SW480 (cell line): ENCODE measurements around the gene CFAP20.
"Not testable (repeated sequence)": the region's sequence is repeated elsewhere in the genome, so short reads cannot be mapped to it uniquely, and the experiment has no call there.

Experiments used
- DNase-seq: peaks from one replicate; pipeline ENCODE4 v3.0.0-alpha.2; 2016; ENCODE audit warnings: low spot score

CFAP20 gene

DNA sequence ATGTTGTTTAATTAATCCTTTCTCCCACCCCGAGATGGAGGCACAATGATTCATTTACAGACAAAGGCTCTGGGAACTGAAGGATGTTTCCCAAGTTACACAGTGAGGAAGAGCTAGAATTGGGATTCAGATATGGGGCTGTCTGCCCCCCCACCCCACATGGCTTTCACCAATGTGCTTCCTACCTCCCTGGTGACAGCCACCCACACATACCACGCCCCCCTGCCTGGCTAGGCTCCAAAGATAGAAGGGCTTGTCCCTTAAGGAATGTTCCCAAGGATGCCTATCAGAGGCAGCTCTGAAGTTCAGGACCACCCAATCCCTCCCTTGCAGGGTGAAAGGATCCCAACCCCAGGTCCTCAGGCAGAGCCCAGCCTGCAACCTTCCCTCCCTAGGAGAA lies 32.9 kb downstream of the CFAP20 start:
- no peak for DNase-seq

DNA sequence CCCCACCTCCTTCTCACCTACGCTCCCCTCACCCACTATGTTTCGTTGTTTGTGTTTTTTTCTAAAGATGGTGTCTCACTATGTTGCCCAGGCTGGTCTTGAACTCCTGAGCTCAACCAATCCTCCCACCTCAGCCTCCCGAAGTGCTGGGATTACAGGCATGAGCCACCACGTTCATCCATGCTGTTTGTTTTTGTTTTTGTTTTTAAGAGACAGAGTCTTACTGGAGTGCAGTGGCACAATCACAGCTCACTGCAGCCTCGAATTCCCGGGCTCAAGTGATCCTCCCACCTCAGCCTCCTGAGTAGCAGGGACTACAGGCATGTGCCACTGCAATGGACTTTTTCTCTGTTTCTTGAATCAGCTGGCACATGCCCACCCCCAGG lies 33.6 kb downstream of the CFAP20 start:
- DNase-seq: not testable (repeated sequence)

DNA sequence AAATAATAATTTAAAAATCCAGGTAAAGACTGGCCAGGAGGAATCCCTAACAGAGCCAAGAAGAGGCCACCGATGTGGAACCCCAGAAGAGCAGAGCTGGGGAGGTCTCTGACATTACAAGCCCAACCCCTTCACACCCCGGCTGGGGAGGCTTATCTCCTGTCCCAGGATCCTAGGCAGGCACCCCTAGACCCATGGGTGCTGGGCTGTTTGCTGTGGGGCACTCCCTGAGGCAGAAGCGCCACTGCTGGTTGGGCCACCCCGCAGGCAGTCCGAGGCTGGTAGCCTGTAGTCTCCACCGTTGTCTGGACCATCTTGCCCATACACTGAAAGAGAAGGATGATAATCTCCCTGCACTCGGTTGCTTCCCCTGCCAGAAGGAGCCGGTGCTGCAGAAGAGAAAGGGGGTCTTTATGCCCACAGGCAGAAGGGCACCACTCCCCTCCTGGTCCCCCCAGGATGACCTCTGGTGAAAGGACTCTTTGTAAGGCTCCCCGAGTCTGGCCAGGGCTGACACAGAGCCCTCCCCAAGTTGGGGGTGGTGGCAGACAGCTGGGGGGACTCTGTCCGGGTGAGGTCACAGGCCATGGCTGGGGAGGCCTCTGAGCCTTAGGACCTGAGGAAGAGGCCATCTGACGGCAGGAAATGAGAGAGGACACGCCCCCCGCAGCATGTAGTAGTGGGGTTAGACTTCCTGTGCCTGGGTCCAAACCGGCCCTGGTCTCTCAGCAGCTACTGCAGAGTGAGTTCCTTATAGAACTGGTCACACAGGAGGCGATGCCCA lies 34.2 kb downstream of the CFAP20 start:
- no peak for DNase-seq

DNA sequence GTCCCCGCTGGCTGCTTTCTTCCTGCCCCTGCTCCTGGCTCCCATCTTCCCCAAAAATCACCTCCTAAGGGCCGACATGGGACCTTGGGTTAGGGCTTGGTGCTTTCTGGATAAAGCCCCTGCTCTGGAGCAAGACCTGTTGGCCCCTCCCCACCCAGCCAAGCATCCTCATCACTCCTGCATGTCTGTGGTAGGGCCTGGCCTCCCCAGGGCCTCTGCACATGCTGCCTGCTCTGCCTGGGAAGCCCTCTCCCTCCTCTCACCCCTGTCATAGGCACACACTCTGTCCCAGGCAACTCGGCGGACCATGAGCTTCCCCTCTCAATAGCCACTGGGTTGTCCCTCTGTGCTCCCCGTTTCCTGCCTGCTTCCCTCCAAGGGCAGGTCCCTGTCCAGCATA lies 35.2 kb downstream of the CFAP20 start:
- no peak for DNase-seq

DNA sequence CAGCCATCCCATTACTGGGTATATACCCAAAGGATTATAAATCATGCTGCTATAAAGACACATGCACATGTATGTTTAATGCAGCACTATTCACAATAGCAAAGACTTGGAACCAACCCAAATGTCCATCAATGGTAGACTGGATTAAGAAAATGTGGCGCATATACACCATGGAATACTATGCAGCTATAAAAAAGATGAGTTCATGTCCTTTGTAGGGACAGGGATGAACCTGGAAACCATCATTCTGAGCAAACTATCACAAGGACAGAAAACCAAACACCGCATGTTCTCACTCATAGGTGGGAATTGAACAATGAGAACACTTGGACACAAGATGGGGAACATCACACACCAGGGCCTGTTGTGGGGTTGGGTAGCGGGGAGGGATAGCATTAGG lies 38.8 kb downstream of the CFAP20 start:
- DNase-seq: not testable (repeated sequence)

DNA sequence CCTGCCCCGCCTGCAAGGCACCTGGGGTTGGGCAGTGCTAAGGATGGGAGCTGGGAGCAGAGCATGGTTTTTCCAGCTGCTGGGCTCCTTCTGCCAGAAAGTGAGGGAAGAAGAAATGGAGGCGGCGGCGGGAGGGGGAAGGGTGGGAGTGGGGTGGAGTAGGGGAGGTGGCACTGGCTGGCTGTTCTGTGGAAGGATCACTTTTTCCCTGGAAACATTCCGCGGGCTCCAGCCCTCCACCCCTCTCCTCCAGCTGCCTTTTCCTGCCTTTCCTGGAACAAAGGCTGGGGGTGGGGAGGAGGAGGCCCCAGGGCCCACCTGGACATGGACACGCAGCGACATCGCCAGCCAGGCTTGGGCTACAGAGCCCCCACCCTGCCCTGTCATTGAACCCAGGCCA lies 41.1 kb downstream of the CFAP20 start:
- DNase-seq: no peak

DNA sequence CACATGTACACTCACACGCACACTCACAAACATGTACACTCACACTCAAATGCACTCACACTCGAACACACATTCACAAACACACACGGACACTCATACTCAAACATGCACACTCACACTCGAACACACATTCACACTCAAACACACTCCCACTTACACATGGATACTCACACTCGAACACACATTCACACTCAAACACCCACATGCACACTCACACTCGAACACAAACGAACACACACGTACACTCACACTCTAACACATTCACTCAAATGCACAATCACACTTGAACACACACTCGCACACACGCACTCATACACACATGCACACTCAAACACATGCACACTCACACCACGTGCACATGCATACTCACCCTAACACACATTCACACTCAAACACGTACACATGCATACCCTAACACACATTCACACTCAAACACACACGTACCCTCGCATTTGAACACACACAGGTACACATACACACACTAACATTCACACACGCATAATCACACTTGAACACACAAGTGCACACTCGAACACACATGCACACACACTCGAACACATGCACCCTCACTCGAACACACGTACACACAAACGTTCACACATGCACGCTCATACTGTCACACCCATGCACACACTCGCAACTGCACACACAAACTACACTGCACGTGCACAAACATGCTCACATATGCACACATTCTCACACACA lies 41.8 kb downstream of the CFAP20 start:
- DNase-seq: no peak

DNA sequence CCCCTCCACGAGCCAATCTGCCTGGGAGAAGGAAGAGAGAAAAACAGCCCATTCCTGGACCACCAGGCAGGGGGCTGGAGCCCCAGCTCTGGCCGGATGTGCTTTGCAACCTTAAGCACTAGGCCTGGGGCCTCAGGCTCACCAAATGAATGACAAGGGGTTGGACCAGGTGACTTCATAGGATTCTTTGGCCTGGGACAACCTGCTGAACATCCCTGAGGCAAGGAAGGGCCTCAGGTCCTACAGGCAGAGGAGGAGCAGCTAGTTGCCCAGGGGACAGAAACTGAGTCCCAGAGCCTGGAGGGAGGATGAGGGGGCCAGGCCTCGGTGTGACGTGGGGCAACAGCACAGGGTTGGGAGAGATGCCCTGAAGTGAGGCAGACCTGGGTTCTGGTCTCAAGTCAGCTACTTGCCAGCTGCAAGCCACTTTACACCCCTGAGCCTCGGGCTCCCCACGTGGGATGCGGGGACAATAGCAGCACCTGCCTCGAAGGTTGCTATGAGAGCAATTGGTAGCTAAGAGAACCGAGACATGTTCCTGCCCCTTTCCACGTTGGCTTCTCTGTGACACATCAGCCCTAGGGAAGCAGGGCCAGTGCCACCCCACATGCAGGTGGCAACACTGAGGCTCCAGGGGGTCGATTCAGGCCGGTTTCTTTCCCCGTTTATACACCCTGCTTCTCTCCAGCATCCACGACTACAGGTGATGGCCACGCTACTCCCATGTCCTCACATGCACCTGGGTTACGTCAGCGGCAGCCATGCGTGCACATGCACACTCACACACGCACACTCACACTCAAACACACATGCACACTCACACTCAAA lies 42.6 kb downstream of the CFAP20 start:
- DNase-seq: no peak

DNA sequence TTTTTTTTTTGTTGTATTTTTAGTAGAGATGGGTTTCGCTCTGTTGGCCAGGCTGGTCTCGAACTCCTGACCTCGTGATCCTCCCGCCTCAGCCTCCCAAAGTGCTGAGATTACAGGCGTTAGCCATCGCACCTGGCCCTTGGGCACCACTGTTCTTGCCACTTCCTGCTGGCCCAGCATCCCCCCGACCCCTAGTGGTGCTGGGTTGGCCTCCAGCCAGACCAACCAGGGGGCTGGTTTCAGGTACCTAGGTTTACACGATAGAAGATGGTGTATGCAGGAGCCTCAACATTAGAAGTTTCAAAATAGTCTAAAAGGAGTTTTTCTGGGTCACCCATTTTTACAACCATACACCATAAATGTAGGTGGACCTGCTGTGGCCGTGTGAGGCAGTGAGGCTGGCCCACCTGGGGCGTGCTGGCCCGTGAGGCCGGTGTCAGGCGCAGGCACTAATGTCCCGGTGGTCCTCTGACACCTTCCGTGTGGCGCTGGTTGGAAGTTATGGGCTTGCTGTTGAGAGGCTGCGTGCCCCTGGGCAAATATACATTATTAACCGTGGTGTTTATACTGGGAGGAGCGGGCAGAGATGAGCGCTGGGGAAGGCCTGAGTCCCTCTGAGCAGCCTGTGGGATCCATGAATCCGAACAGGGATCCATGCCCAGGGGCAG lies 43.5 kb downstream of the CFAP20 start:
- DNase-seq: no peak

DNA sequence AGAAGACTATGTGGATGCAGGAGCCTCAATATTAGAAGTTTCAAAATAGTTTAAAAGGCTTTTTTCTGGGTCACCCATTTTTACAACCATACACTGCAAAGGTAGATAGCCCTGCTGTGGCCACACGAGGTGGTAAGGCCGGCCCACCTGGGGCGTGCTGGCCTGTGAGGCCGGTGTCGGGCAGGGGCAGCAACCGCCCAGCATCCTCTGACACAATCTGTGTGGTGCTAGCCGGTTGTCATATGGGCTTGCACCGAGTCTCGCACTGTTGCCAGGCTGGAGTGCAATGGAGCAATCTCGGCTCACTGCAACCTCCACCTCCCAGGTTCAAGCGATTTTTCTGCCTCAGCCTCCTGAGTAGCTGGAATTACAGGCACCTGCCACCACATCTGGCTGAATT lies 44.0 kb downstream of the CFAP20 start:
- no peak for DNase-seq

DNA sequence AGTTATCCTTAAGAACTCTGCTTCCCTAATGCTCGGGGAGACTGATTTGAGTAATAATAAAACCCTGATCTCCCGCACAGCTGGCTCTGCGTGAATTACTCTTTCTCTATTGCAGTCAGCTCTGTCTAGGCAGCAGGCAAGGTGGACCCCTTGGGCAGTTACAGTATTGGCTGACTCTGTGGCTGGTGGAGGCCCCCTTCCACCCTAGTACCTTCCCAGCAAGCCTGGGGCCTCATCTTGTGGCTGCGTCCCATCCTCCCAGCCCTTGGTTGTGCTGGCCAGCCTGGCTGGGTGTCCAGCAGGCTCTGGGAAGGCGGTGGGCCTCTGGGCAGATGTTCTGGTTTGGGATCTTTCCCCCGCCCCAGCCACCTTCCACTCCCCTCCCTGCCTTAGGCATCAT lies 44.5 kb downstream of the CFAP20 start:
- no peak for DNase-seq

DNA sequence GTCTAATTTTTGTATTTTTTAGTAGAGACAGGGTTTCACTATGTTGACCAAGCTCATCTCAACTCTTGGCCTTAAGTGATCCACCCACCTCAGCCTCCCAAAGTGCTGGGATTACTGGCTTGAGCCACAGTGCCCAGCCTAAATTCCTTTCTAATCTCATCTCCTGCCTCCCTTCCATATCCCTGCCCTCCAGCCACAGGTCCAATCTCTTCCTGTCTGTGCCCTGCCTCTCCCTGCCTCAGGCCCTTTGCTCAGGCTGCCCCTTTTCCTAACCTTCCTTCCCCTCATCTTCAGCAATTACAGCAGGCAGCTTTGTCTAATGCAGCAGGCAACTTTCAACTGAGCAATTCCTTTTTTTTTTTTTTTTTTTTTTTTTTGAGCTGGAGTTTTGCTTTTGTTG lies 46.8 kb downstream of the CFAP20 start:
- no peak for DNase-seq

DNA sequence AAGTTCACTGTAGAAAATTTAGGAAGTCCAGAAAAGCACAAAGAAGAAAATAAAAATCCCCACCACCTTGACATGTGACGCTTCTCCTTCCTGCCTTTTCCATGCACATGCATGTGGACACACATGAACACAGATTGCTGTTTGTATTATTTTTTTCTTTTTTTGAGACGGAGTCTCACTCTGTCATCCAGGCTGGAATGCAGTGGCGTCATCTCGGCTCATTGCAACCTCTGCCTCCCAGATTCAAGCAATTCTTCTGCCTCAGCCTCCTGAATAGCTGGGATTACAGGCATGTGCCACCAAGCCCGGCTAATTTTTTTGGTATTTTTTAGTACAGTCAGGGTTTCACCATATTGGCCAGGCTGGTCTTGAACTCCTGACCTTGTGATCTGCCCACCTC lies 48.5 kb downstream of the CFAP20 start:
- DNase-seq: not testable (repeated sequence)

DNA sequence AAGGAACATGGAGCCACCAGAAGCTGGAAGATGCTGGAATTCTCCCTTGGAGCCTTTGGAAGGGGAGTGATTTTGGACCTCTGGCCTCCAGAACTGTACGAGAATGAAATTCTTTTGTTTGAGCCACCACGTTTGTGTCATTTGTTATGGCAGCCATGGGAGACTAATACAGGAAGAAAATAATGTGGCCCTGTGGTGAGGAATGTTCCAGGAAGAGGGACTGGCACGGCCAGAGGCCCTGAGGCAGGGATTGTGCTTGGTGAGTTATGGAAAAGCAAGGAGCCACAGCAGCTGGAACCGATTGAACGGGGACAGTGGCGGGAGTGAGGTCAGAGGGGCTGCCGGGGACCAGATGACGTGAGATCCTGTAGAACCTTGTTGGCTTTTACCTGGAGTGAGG lies 51.4 kb downstream of the CFAP20 start:
- DNase-seq: no peak

DNA sequence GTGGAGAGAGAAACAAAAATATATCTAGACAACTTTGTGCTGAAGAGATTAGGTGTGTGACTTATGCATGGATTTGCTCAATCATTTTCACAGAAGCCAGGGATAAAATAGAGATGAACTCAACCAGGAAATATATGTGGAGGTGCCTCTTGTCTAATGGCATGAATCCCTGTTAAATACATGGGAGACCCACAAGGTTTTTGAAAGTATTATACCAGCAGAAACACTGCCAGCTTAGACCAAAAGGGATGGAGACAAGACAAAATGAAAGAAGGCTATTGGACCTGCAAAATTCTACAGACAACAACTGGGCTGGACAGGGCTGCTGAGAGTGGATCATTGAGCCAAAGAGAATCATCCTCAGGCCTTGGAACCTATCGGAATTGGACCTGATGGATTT lies 52.7 kb downstream of the CFAP20 start:
- DNase-seq: no peak

DNA sequence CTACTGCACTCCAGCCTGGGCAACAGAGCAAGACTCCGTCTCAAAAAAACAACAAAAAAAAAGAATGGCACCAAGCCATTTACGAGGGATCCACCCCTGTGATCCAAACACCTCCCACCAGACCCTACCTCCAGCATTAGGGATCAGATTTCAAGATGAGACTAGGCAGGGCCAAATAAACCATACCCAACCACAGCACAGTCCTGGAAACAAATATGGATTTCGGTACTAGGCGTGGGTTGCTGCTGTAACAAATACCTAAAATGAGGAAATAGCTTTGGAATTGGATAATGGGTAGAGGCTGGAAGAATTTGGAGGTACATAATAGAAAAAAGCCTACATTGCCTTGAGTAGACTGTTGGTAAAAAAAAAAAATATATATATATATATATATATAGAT lies 54.5 kb downstream of the CFAP20 start:
- DNase-seq: no peak

DNA sequence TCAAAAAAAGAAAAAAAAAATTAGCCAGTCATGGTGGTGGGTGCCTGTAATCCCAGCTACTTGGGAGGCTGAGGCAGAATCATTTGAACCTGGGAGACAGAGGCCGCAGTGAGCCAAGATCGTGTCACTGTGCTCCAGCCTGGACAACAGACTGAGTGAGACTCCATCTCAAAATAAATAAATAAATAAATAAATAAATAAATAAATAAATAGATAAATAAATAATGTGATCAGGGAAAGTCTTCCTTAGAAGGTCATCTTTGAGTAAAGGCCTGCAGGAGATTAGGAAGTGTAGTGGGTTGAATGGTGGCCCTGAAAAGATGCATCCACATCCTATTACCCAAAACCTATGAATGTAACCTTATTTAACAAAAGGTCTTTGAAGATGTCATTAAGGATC lies 56.1 kb downstream of the CFAP20 start:
- not testable (repeated sequence) for DNase-seq

DNA sequence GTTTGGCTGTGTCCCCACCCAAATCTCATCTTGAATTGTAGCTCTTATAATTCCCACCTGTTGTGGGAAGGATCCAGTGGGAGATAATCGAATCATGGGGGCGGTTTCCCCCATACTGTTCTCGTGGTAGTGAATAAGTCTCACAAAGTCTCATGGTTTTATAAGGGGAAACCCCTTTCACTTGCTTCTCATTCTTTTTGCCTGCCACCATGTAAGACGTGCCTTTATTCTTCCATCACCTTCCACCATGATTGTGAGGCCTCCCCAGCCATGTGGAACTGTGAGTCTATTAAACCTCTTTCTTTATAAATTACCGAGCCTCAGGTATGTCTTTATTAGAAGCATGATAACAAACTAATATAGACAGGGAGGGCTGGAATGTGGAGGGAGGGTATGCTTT lies 57.0 kb downstream of the CFAP20 start:
- not testable (repeated sequence) for DNase-seq

DNA sequence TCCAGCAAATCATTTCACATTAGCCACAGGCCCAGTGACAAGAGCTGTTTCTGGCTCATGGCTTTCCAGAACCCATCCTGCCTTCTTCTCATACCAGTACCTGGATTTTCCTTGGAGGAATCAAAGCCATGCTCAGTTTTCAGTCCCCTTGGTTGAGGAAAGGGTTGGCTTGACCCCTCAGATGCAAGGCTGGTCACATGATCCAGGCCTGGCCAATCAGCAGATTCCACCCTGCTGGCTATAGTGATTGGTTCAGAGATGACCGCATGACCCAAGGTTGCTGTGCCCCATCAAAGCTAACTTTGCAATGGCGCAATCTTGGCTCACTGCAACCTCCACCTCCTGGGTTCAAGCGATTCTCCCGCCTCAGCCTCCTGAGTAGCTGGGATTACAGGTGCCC lies 58.6 kb downstream of the CFAP20 start:
- no peak for DNase-seq
